ENCODE measurements around the gene NMUR1.

Gene NMUR1

DNA sequence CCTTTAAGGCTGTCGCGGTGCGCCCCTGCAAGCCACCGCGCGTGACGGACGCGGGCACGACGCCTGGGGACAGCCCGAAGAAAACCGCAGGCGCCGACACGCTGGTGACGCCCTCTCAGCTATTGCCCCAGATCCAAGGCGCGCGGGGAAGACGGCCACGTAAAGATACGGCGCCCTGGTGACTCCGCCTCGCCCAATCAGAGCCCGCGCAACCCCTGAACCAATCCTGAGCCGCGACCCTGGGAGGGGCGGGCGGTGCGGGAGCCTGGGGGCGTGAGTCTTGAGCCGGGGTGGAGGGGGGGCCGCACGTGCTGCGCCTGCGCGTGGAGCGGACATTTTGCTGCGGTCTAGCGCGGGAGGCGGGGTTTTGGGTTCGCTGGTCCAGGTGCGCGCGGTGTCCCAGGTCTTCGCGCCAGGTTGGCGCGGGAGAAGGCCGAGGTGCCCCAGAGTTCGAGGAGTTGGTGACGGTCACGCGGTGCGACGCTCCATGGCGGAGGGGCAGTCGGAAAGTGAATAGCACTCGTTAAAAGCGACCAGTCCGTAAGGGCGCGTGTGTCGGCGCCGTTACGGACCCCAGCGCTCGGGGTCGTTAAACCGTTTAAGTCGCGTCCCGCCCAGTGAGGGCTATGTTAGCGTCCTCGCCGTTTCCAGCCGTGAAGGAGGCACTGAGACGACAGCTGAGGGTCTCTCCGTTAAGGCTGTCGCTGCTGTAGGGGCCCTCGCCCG is 15.9 kb downstream of the NMUR1 start:
- TF ChIP-seq, protein P1, sequence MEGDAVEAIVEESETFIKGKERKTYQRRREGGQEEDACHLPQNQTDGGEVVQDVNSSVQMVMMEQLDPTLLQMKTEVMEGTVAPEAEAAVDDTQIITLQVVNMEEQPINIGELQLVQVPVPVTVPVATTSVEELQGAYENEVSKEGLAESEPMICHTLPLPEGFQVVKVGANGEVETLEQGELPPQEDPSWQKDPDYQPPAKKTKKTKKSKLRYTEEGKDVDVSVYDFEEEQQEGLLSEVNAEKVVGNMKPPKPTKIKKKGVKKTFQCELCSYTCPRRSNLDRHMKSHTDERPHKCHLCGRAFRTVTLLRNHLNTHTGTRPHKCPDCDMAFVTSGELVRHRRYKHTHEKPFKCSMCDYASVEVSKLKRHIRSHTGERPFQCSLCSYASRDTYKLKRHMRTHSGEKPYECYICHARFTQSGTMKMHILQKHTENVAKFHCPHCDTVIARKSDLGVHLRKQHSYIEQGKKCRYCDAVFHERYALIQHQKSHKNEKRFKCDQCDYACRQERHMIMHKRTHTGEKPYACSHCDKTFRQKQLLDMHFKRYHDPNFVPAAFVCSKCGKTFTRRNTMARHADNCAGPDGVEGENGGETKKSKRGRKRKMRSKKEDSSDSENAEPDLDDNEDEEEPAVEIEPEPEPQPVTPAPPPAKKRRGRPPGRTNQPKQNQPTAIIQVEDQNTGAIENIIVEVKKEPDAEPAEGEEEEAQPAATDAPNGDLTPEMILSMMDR (IDR thresholded peaks at IDR 0.05; ENCODE audit: low read depth, low read length): no peak
- DNase-seq (ENCODE audit: extremely low read depth, low read depth): peak; percentile 89

DNA sequence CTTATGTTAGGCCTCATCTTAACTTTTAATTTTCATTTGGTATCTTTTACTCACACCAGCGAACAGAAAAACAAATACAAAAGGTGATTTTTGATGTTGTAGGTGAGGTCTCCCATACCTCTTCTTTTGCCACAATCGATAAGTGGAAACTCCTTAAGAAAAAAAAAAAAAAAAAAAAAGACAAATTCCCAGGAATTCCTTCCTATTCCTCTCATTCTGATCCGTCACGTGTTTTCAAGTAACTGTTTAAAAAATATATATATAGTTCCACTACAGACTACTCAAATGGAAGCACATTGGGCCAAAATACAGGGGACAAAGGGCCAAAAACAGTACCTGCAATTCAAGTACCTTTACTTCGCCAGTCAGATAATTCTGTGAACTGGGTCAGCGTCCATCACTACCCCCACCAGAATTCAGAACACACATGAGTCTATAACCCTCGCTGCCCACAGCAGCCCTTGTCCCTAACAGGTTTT is 16.5 kb downstream of the NMUR1 start:
- TF ChIP-seq, protein P1 (IDR thresholded peaks at IDR 0.05; ENCODE audit: low read depth, low read length): no peak

DNA sequence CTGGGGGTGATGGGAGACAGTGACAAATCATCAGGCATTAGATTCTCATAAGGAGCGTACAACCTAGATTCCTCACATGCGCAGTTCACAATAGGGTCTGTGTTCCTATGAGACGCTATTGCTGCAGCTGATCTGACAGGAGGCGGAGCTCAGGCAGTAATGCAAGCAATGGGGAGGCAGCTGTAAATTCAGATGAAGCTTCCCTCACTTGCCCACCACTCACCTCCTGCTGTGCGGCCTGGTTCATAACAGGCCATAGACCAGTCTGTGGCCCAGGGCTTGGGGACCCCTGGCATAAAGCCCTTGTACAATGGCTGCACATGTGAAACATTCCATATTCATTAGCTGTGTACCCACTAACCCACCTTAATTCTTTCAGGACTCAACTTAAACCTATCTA is 18.0 kb downstream of the NMUR1 start:
- TF ChIP-seq, protein P1 (IDR thresholded peaks at IDR 0.05; ENCODE audit: low read depth, low read length): no peak
- no peak for DNase-seq (ENCODE audit: extremely low read depth, low read depth)

More for the DNA sequence above, 16.5 kb downstream of the NMUR1 start:
- DNase-seq (ENCODE audit: extremely low read depth, low read depth): no peak

DNA sequence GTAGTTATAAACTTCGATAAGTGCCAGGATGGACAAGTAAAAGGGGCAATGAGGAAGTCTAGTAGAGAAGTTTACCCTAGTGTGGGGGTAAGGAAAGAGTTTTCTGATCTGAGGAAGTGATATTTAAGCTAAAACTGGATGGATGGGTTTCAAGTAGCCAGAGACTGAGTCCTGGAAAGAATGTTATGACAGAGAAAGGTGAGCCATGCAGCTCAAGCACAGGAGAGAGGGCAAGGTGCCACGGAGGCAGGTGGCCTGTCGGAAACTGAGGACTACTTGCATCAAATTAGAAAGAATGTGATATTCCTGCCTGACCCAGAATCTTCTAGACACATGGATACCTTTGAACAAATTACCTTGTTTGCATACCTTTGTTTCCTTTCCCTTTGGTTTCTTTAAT is 26.5 kb downstream of the NMUR1 start:
- TF ChIP-seq, protein P1 (IDR thresholded peaks at IDR 0.05; ENCODE audit: low read depth, low read length): no peak

DNA sequence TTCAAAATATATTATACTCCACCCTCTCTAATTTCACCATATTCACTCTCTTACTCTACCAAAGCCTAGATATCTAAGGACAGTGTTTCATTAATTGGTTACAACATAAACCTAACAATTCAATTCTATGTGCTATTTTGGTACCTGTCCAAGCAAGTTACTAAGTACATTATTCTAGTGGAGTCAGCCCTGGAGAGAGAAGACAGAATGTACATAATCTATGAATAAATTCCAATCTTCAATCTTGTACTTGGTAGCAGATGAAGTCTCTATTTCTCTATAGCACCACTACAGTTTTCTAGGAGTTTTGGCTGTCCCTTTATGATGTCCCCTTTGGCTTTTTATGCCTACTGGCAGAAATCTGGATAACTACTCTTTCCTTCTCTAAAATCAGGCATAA is 27.6 kb downstream of the NMUR1 start:
- TF ChIP-seq, protein P1 (IDR thresholded peaks at IDR 0.05; ENCODE audit: low read depth, low read length): no peak
- DNase-seq (ENCODE audit: extremely low read depth, low read depth): no peak

More for the DNA sequence above, 26.5 kb downstream of the NMUR1 start:
- DNase-seq (ENCODE audit: extremely low read depth, low read depth): no peak

DNA sequence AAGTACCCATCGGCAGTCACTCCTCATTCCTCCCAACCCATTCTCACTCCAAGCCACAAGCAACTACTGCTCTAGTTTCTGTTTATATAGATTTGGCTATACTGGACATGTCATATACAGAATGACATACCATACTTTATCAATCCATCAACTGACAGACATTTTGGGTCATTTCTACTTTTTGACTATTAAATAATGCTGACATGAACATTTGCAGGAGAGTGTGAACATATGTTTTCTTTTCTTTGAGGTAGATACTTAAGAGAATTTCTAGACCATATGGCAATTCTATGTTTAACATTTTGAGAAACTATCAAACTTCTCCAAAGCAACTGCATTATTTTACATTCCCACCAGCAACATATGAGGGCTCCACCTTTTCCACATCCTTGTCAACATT is 32.6 kb downstream of the NMUR1 start:
- no peak for DNase-seq (ENCODE audit: extremely low read depth, low read depth)
- TF ChIP-seq, protein P1 (IDR thresholded peaks at IDR 0.05; ENCODE audit: low read depth, low read length): no peak

DNA sequence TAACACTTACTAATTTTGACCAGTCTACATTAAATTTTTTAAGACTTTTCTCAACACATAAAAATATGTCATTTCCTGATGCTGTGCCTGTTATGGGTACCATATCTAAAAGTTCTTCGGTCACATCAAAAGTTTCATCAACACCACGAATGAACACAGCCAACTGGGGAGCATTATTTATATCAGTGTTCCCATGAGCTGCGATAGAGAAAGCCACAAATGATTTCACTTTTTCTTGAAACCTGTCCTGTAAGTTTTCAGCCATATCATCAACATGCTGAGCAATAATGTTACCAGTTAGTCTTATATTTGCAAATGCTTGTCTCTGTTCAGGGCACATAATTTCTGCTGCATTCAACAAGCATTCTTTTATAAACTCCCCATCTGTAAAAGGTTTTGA is 35.6 kb downstream of the NMUR1 start:
- TF ChIP-seq, protein P1 (IDR thresholded peaks at IDR 0.05; ENCODE audit: low read depth, low read length): no peak
- DNase-seq (ENCODE audit: extremely low read depth, low read depth): no peak

Data from AG09319 (cell line).